Esophagus muscularis mucosa (tissue), 4 donors: Measurements from ENCODE around the gene GALC. TPM values are rescaled to one million over a fixed set of nuclear protein-coding genes. Genes with fewer than 3 reads are reported as not detected.

Experiments
- DNase-seq: peaks from one replicate; pipeline ENCODE4 v3.0.0-alpha.2; 2017; ENCODE audit errors: extremely low spot score
- H3K27ac ChIP-seq, 4 donors: fragments of 200-600 bp; sonication (generic); replicated peaks in 1 of 4; 1 replicate in 3 of 4; 2 replicates in 1 of 4; pipeline ENCODE4 v1.5.1; 2016 to 2019; ENCODE audit warnings: mild to moderate bottlenecking in 1 of 4
- H3K27me3 ChIP-seq, 4 donors: fragments of 200-600 bp; sonication (generic); one replicate each; pipeline versions ENCODE4 v1.5.1 to v1.6.0; 2016 to 2019
- H3K36me3 ChIP-seq, 4 donors: fragments of 200-600 bp; sonication (generic); one replicate each; pipeline ENCODE4 v1.5.1; 2016 to 2019
- H3K4me1 ChIP-seq, 4 donors: fragments of 200-600 bp; sonication (generic); one replicate each; pipeline ENCODE4 v1.5.1; 2016 to 2019
- H3K4me3 ChIP-seq, 4 donors: fragments of 200-600 bp; sonication (generic); 1 replicate in 2 of 4; 2 replicates in 2 of 4; pipeline ENCODE4 v1.5.1; 2016 to 2019; ENCODE audit warnings: mild to moderate bottlenecking in 4 of 4, moderate library complexity in 1 of 4
- H3K9me3 ChIP-seq, 4 donors: fragments of 200-600 bp; sonication (generic); 1 replicate in 3 of 4; 2 replicates in 1 of 4; pipeline ENCODE4 v1.5.1; 2016 to 2019
- EP300 ChIP-seq: sonication (generic); formaldehyde crosslinking; IDR thresholded peaks from one replicate; pipeline ENCODE4 v1.6.1; 2017; ENCODE audit warnings: antibody characterized with exemption
- POLR2A ChIP-seq: fragments of 450-650 bp; IDR thresholded peaks from one replicate; pipeline ENCODE4 v1.6.1; 2017; ENCODE audit warnings: antibody characterized with exemption, moderate library complexity, mild to moderate bottlenecking, low read depth
- POLR2AphosphoS5 ChIP-seq, 2 donors: sonication (generic); formaldehyde crosslinking; IDR thresholded peaks; one replicate each; pipeline ENCODE4 v1.6.1; 2017; ENCODE audit warnings: antibody characterized with exemption in 2 of 2
- WGBS: methylation state at CpG from one replicate; pipeline ENCODE4 v1.1.5; 2018; 5-methylcytosine and 5-hydroxymethylcytosine counted together
- intact Hi-C: fragments of 100-400 bp; cut with DNase I; formaldehyde crosslinking; loops from one replicate; pipeline ENCODE4 v1.15.1; 2023
- total RNA-seq, 4 donors: library from RNA; depleted of rRNA; stranded (reverse); fragments of >200 nt; gene quantifications; one replicate each; pipeline versions ENCODE4 v1.1.0 to v1.2.1, GENCODE V29; 2016
- TF ChIP-seq, protein P1 (sequence below), 3 experiments: fragments of 200-600 bp in 2 of 3; fragments of 450-650 bp in 1 of 3; sonication (generic) in 2 of 3; IDR thresholded peaks; one replicate each; pipeline ENCODE4 v1.5.1; 2017 to 2019; ENCODE audit warnings: antibody characterized with exemption in 3 of 3, mild to moderate bottlenecking in 2 of 3, moderate library complexity in 1 of 3

The GALC gene
- 10 to 100 TPM; 14.5 to 17.0 (median 16.0) TPM for total RNA-seq

DNA sequence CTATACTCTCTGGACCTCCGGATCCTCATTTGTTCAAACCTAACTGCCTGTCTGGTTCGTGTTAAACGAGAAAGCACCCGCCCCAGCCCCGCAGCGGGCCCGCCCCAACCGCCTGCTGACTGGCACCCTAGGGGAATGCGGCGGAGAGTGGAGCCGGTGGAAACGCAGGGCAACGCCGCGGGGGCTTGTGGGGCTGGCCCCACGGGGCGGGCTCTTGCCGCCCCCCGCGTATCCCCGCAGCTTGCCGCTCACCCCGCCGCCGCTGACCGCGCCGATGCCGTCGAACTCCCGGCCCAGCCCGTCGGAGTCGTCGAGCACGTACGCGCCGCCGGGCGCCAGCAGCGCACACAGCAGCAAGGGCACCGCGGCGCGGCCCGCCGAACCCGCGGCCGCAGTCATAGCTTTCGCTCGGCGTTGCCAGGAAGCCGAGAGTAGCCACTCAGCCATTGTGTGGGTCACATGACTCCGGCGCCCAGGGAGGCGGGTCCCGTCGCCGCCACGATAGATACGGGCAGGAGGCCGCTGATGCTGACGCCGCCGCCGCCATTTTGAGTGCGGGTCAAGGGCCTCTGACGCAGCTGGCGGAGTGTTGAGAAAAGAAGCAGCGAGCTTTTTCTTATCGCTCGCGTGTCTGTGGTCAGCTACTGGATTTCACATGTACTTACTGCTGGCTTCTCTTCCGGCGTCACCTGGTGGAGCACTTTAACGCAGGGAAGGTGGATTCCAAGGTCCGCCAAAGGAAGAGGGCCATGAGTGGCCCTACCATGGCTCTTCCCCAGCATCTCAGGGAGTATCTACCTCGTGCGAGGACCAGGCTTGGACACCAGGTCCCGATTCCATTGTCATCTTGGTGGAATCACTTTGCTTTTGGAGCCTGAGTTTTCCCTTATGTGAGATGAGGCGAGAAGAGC is at the start of gene GALC:
Gene GALC (minus strand): TSS at position 465 of the 911 bp plus-strand sequence. CDS start 18 bp downstream, at position 447.
- Histone ChIP-seq H3K4me3 (peak within 1 kb of the TSS; percentile 72 to 94 (median 86)), H3K9me3 (no peaks in the 10 kb centered on the region), H3K4me1 (peaks cover 16 to 30% (median 22%) of the 10 kb centered on the region in 4 donors), H3K27me3 (no peaks in the 10 kb centered on the region), H3K27ac (peak within 1 kb of the TSS; percentile 91 to 98 (median 96)), H3K36me3 (no peaks in the 10 kb centered on the region)
- DNase-seq, result peak; percentile 99
- WGBS, result 16% methylated on average over 11 of the region's 83 CpGs
- TF ChIP-seq, protein P1, sequence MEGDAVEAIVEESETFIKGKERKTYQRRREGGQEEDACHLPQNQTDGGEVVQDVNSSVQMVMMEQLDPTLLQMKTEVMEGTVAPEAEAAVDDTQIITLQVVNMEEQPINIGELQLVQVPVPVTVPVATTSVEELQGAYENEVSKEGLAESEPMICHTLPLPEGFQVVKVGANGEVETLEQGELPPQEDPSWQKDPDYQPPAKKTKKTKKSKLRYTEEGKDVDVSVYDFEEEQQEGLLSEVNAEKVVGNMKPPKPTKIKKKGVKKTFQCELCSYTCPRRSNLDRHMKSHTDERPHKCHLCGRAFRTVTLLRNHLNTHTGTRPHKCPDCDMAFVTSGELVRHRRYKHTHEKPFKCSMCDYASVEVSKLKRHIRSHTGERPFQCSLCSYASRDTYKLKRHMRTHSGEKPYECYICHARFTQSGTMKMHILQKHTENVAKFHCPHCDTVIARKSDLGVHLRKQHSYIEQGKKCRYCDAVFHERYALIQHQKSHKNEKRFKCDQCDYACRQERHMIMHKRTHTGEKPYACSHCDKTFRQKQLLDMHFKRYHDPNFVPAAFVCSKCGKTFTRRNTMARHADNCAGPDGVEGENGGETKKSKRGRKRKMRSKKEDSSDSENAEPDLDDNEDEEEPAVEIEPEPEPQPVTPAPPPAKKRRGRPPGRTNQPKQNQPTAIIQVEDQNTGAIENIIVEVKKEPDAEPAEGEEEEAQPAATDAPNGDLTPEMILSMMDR (IDR thresholded peaks at IDR 0.05), result no peak
- TF ChIP-seq POLR2AphosphoS5 (IDR thresholded peaks at IDR 0.05) (peak; percentile 69 to 82), POLR2A (no peak)
- intact Hi-C loops, result loop anchor here (10.0 kb wide), 1 partner anchor 392 kb away; the partner anchor contains the start of gene SPATA7

DNA sequence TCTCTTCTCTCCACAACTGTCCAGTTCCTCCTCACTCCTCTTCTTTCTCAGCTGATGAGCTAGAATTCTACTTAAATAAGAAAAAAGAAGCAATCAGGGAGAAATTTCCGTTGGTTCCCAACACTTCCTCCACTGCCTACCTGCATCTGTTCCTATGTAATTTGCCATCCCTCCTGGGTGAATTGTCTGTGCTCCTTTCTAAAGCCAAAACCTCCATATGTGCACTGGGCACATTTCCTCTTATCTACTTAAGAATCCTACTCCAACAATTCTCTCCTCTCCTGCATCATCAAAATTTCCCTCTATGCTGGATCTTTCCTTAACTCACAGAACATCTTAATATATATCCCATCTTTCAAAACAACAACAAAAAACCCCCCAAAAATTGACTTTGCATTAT is 47.2 kb upstream of the GALC start:
- Histone ChIP-seq H3K27me3 (no peaks in the 10 kb centered on the region), H3K4me1 (no peaks in the 10 kb centered on the region), H3K36me3 (no peaks in the 10 kb centered on the region), H3K27ac (no peak overlapping the region), H3K4me3 (no peak overlapping the region), H3K9me3 (no peaks in the 10 kb centered on the region)
- TF ChIP-seq EP300 (no peak), POLR2A (no peak), POLR2AphosphoS5 (IDR thresholded peaks at IDR 0.05) (no peak)
- TF ChIP-seq, protein P1 (IDR thresholded peaks at IDR 0.05), result no peak
- intact Hi-C loops, result no loop called here
- 84% methylated on average over 1 of the region's 1 CpG for WGBS
- DNase-seq, result no peak

DNA sequence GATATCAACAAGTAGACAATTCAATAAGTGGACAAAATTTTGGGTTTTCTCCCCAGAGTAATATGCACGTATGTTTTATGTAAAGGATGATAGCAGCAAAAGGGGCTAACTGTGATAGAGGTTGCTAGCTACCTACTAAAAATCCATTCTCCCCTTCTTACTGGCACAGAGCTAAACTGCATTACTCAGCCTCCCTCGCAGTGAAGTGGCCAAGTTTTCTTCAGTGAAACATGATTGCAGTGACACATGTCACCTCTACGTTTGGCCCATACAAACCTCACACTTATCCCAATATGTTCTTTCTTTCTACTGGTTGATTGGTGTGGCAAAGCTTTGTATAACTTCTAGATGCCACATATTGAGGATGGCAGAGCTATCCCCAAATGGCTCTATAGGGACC is 46.2 kb upstream of the GALC start:
- Histone ChIP-seq H3K36me3 (no peaks in the 10 kb centered on the region), H3K4me1 (no peaks in the 10 kb centered on the region), H3K9me3 (no peaks in the 10 kb centered on the region), H3K27me3 (no peaks in the 10 kb centered on the region), H3K27ac (no peak overlapping the region), H3K4me3 (no peak overlapping the region)
- no peak for TF ChIP-seq POLR2AphosphoS5 (IDR thresholded peaks at IDR 0.05)
- TF ChIP-seq EP300, result no peak
- no peak for DNase-seq
- intact Hi-C loops, result no loop called here
- 51% methylated on average over 3 of the region's 3 CpGs for WGBS

DNA sequence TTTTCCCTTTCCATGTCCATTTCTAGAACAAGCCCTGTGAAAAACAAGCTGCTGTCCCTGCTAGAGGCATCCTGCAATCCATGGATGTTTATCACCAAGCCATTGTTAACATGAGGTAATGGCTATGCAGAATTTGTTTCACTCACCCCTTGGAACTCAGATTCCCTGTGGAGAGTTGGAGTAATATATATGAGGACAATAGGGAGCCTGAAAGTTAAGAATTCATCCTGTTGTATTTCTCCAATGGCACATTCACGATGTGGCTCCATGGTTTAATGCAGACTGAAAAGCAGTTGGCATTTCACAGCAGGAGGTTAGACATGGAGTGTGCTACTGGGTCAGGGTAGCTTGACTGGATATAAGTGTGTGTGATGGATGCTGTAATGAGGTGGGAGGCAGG is 44.3 kb upstream of the GALC start:
- H3K27me3 ChIP-seq, result no peaks in the 10 kb centered on the region
- H3K4me3 ChIP-seq, result no peak overlapping the region
- WGBS, result 87% methylated on average over 1 of the region's 1 CpG
- DNase-seq, result no peak
- no peaks in the 10 kb centered on the region for H3K4me1 ChIP-seq
- TF ChIP-seq EP300 (no peak), POLR2AphosphoS5 (IDR thresholded peaks at IDR 0.05) (no peak), POLR2A (no peak)
- TF ChIP-seq, protein P1 (IDR thresholded peaks at IDR 0.05), result no peak
- intact Hi-C loops, result no loop called here
- H3K36me3 ChIP-seq, result no peaks in the 10 kb centered on the region
- H3K9me3 ChIP-seq, result no peaks in the 10 kb centered on the region
- H3K27ac ChIP-seq, result no peak overlapping the region

DNA sequence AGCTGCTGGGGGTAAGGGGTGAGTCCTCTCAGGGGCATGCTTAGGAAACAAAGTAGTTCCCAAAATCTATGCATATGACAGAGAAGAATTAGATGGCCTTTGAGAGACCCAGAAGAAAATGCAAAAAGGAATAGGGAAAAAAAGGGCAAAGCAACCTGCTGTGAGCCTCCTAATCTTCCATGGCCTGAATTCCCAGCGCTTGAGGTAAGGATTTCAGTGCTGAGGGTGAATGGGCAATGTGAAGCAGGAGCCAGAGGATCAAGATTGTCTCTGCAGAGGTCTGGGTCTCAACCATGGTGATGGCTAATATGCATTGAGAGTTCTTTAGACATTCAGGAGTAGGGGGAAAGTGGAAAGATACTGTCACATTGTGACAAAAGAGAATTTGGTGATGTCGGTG is 43.4 kb upstream of the GALC start:
- intact Hi-C loops, result no loop called here

More for the DNA sequence above, 43.4 kb upstream of the GALC start:
- DNase-seq, result no peak
- TF ChIP-seq, protein P1 (IDR thresholded peaks at IDR 0.05), result no peak
- no peaks in the 10 kb centered on the region for H3K27me3 ChIP-seq
- no peak overlapping the region for H3K27ac ChIP-seq
- H3K9me3 ChIP-seq, result no peaks in the 10 kb centered on the region
- no peaks in the 10 kb centered on the region for H3K36me3 ChIP-seq
- whole genome bisulfite sequencing, result 80% methylated on average over 2 of the region's 2 CpGs
- no peak overlapping the region for H3K4me3 ChIP-seq
- no peaks in the 10 kb centered on the region for H3K4me1 ChIP-seq
